ENCODE measurements around the gene SLC30A2. TPM values are rescaled to one million over a fixed set of nuclear protein-coding genes. Genes with fewer than 3 reads are reported as not detected.

Gene SLC30A2
- polyA plus RNA-seq, 2 of the 4 experiments (the other 2 are of a cell fraction): not detected

GRCh38 chr1:26053718-26054560 lies 8.0 kb upstream of the SLC30A2 start:
- FAIRE-seq: no peak
- Histone ChIP-seq H3K4me1 (no peaks in the 10 kb centered on the region), H3K9me3 (no peaks in the 10 kb centered on the region), H3K4me2 (no peak overlapping the region), H3K27ac (no peak overlapping the region), H3K4me3 (no peak overlapping the region)
- no peak for TF ChIP-seq SREBF2 (IDR thresholded peaks at IDR 0.05)
- TF ChIP-seq POLR2AphosphoS2 (conservative IDR thresholded peaks at IDR 0.05; ENCODE audit: low read length): no peak
- no peak for TF ChIP-seq HMGXB4 (CRISPR knock-in tag; IDR thresholded peaks at IDR 0.05; ENCODE audit: borderline replicate concordance)
- no peak for TF ChIP-seq ELK1 (IDR thresholded peaks at IDR 0.05; ENCODE audit: low read depth, low read length)
- no peak for TF ChIP-seq KDM5A (IDR thresholded peaks at IDR 0.05)
- no peak for TF ChIP-seq EHMT2 (IDR thresholded peaks at IDR 0.05; ENCODE audit: low read depth)
- TF ChIP-seq PBX3 (IDR thresholded peaks at IDR 0.05): no peak
- TF ChIP-seq BHLHE40 (IDR thresholded peaks at IDR 0.05; ENCODE audit: low read depth, low read length): no peak
- no peak for TF ChIP-seq ZNF302 (CRISPR knock-in tag; IDR thresholded peaks at IDR 0.05)
- no peak for TF ChIP-seq NFE2L2 (conservative IDR thresholded peaks at IDR 0.05; ENCODE audit: low read length)
- no peak for TF ChIP-seq RCOR1 (IDR thresholded peaks at IDR 0.05; ENCODE audit: low read depth, low read length)
- TF ChIP-seq ESRRA (IDR thresholded peaks at IDR 0.05; ENCODE audit: borderline replicate concordance, low read length): no peak
- TF ChIP-seq REST (IDR thresholded peaks at IDR 0.05): no peak
- CTCF ChIA-PET: interaction anchor here (0.6 to 2.4 kb wide), 9 partner anchors 9 to 400 kb away, joined by 3 to 7 read pairs (median 4); no protein-coding TSS in a partner anchor
- 47% methylated on average over 9 of the region's 16 CpGs for WGBS (ENCODE audit: missing lambda C conversion rate)
- ATAC-seq: no peak
- DNase-seq (ENCODE audit: low read depth in 1 of 2, low spot score in 1 of 2): no peak
- POLR2A ChIA-PET: no interaction called here

- ChIA-PET POLR2A (no interaction called here), CTCF (interaction anchor here (1.8 kb wide), 1 partner anchor 14 kb away, joined by 5 read pairs; no protein-coding TSS in a partner anchor)
- TF ChIP-seq EHF (CRISPR knock-in tag; IDR thresholded peaks at IDR 0.05): no peak
- TF ChIP-seq MAX (IDR thresholded peaks at IDR 0.05): no peak
- no peak for TF ChIP-seq CEBPB (IDR thresholded peaks at IDR 0.05)
Observed at GRCh38 chr1:26050248-26050640, 4.3 kb upstream of the SLC30A2 start.

More at GRCh38 chr1:26050248-26050640, 4.3 kb upstream of the SLC30A2 start:
- H3K4me2 ChIP-seq: no peak overlapping the region
- H3K4me3 ChIP-seq: no peak overlapping the region
- H3K9me3 ChIP-seq: no peaks in the 10 kb centered on the region
- no peak overlapping the region for H3K27ac ChIP-seq
- peaks cover 4% of the 10 kb centered on the region; the same call in 1 of the 3 replicates for H3K4me1 ChIP-seq
- no peak for FAIRE-seq
- ATAC-seq: no peak
- no peak for DNase-seq (ENCODE audit: low read depth in 1 of 2, low spot score in 1 of 2)
- 81% methylated on average over 6 of the region's 6 CpGs for WGBS (ENCODE audit: missing lambda C conversion rate)
